Measurements from ENCODE around the gene CASZ1.

CASZ1 gene

DNA sequence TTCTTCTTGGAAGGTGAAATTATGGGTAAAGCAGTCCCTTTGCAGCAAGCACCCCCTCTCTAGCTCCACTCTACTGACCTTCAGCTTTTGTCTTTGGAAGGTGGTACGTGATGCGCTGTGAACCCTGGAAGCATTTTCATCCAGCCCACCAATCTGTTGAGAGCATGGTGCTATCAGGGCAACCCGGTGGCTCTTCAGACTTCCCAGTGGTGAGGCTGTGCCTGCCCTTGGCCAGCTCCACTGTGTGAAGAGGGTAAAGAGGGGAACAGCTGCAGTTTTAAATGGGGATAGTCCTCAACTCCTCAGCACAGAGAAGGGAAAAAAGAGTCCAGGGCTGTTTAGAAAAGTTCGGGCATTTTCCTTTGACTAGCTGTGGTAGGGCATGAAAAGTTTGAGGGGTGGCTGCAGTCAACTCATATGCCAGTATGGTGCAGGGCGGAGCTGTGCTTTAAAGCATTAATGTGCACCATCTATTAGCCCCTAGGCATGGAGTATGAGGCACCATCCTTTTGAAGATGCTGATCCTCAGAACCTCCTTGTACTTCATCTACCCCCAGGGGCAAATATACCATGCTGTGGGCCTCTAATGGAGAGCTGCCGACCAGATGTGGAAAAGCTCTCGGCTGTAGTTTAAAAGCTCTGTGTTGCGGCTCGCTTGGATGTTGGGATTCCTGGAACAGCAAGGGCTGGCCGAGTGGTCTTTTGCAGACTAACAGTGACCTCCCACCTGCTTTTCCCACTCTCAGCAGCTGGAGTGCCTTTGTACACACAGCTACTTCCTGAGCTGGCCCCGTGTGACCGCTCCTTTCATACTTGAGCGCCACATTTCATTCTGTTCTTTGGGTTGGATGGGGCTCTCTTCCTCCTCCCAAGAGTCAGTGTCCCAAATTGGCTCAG lies 198.7 kb downstream of the CASZ1 start:
- TF ChIP-seq POLR2A (IDR thresholded peaks at IDR 0.05; ENCODE audit: low read depth, low read length) (no peak), PAX5 (IDR thresholded peaks at IDR 0.05; ENCODE audit: insufficient read depth, low read length, severe bottlenecking) (no peak), SPI1 (IDR thresholded peaks at IDR 0.05; ENCODE audit: low read depth, low read length) (no peak), TAF1 (IDR thresholded peaks at IDR 0.05; ENCODE audit: low read depth, low read length) (no peak), POU2F2 (IDR thresholded peaks at IDR 0.05; ENCODE audit: low read depth, low read length) (no peak), POLR2AphosphoS5 (IDR thresholded peaks at IDR 0.05; ENCODE audit: low read depth, low read length) (no peak)
- FAIRE-seq (no peak), DNase-seq (ENCODE audit: insufficient read length, low spot score) (no peak)

DNA sequence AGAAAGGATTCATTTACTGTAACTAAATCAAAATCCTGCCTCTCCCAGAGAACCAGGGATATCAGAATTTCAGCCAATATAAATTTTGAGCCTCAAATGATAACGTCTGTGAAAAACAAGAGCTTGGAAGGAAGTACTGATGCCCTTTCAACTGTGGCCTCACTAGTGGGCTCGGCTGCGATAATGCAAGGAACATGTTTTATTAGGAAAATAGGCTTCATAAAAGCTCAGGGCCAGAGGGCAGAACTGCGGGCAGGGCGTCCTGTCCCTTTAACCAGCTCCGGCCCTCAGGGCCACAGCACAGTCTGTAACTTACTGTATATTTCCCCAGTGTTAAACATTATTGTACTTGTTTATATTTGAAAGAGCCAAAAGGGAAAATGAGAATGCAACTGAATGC lies 199.7 kb downstream of the CASZ1 start:
- DNase-seq (ENCODE audit: insufficient read length, low spot score) = no peak
- TF ChIP-seq POLR2AphosphoS5 (IDR thresholded peaks at IDR 0.05; ENCODE audit: low read depth, low read length) (no peak), PAX5 (IDR thresholded peaks at IDR 0.05; ENCODE audit: insufficient read depth, low read length, severe bottlenecking) (no peak), SPI1 (IDR thresholded peaks at IDR 0.05; ENCODE audit: low read depth, low read length) (no peak), POU2F2 (IDR thresholded peaks at IDR 0.05; ENCODE audit: low read depth, low read length) (no peak), TAF1 (IDR thresholded peaks at IDR 0.05; ENCODE audit: low read depth, low read length) (no peak), POLR2A (IDR thresholded peaks at IDR 0.05; ENCODE audit: low read depth, low read length) (no peak)
- no peak for FAIRE-seq

DNA sequence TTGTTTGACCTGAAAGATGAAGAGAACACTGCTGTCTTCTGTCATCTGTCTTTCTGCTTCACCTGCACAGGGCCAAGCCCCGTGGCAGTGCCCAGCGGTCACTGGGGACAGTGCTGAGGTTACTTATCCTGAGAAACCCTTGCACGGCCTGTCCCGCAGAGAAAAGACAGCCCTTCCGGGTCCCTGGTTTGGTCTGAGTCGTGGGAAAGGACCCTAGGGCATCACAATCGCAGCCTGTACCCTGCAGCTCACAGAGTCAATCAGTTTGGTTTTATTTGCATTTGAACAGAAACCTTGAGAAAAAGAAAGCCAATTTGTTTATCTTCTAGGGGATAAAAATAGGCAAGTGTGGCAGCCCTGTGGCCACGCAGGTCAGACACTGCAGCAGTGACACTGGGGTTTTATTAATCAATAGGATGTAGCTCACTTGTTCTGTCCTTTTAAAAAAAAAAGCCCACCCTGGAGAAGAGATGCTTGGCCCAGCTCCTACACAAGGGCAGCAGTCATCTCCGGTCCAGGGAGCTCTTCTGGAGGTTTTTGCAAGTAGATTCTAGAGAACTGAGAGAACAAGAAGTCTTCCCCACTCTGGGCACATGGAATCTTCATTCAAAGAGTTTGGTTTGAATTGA lies 201.7 kb downstream of the CASZ1 start:
- peak; percentile 48 for FAIRE-seq
- no peak for DNase-seq (ENCODE audit: insufficient read length, low spot score)
- TF ChIP-seq POU2F2 (IDR thresholded peaks at IDR 0.05; ENCODE audit: low read depth, low read length) (no peak), TAF1 (IDR thresholded peaks at IDR 0.05; ENCODE audit: low read depth, low read length) (no peak), SPI1 (IDR thresholded peaks at IDR 0.05; ENCODE audit: low read depth, low read length) (no peak)

GRCh38 chr1:10593750-10594149 lies 202.7 kb downstream of the CASZ1 start:
- DNase-seq (ENCODE audit: insufficient read length, low spot score) (no peak), FAIRE-seq (no peak)
- no peak for TF ChIP-seq POU2F2 (IDR thresholded peaks at IDR 0.05; ENCODE audit: low read depth, low read length)
- TF ChIP-seq POLR2A (IDR thresholded peaks at IDR 0.05; ENCODE audit: low read depth, low read length) = no peak
- no peak for TF ChIP-seq POLR2AphosphoS5 (IDR thresholded peaks at IDR 0.05; ENCODE audit: low read depth, low read length)
- no peak for TF ChIP-seq SPI1 (IDR thresholded peaks at IDR 0.05; ENCODE audit: low read depth, low read length)
- no peak for TF ChIP-seq PAX5 (IDR thresholded peaks at IDR 0.05; ENCODE audit: insufficient read depth, low read length, severe bottlenecking)
- no peak for TF ChIP-seq TAF1 (IDR thresholded peaks at IDR 0.05; ENCODE audit: low read depth, low read length)

DNA sequence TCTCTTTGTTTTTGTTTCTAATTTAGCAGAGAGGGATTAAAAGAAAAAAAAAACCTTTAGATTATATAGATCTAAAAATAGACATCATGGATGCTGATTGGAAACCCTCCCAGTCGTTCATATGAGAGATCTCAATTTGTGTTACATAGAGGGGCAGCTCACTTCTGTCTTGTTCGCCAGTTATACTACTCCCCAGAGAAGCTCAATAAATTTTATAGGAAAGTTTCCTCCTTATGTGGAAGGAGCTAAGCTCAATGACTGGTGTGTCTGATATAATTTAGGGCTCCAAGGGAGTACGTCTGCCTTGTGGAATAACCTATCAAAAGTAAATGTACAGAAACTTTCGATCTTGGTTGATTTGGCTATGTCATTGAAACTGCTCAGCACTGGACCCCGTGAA lies 204.1 kb downstream of the CASZ1 start:
- TF ChIP-seq TAF1 (IDR thresholded peaks at IDR 0.05; ENCODE audit: low read depth, low read length) (no peak), PAX5 (IDR thresholded peaks at IDR 0.05; ENCODE audit: insufficient read depth, low read length, severe bottlenecking) (no peak), SPI1 (IDR thresholded peaks at IDR 0.05; ENCODE audit: low read depth, low read length) (no peak), POLR2A (IDR thresholded peaks at IDR 0.05; ENCODE audit: low read depth, low read length) (no peak), POU2F2 (IDR thresholded peaks at IDR 0.05; ENCODE audit: low read depth, low read length) (no peak), POLR2AphosphoS5 (IDR thresholded peaks at IDR 0.05; ENCODE audit: low read depth, low read length) (no peak)
- FAIRE-seq = no peak
- DNase-seq (ENCODE audit: insufficient read length, low spot score) = no peak

GRCh38 chr1:10591010-10591409 lies 205.4 kb downstream of the CASZ1 start:
- TF ChIP-seq POLR2A (IDR thresholded peaks at IDR 0.05; ENCODE audit: low read depth, low read length) (no peak), POU2F2 (IDR thresholded peaks at IDR 0.05; ENCODE audit: low read depth, low read length) (no peak), POLR2AphosphoS5 (IDR thresholded peaks at IDR 0.05; ENCODE audit: low read depth, low read length) (no peak), TAF1 (IDR thresholded peaks at IDR 0.05; ENCODE audit: low read depth, low read length) (no peak), PAX5 (IDR thresholded peaks at IDR 0.05; ENCODE audit: insufficient read depth, low read length, severe bottlenecking) (no peak), SPI1 (IDR thresholded peaks at IDR 0.05; ENCODE audit: low read depth, low read length) (no peak)
- DNase-seq (ENCODE audit: insufficient read length, low spot score) (no peak), FAIRE-seq (no peak)

DNA sequence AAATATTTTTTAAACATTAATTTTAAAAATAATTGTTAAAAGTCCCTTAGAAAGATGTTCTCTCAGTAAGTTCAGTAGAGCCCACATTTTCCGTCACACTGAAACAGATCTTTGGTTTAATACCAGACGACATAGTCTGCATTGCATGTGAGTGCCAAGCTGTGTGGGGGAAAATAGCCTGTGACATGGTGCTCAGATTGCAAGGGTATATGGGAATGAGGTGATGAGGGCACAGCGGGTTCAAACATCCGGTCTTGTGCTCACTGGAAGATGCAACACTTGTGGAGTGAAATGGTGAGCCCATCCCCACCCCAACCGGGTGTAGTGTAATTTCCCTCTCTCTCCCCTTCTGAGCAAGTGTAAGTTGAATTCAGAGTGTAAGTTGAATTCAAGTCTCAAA lies 207.4 kb downstream of the CASZ1 start:
- DNase-seq (ENCODE audit: insufficient read length, low spot score) (no peak), FAIRE-seq (peak; percentile 31)
- TF ChIP-seq POLR2A (IDR thresholded peaks at IDR 0.05; ENCODE audit: low read depth, low read length) (no peak), POU2F2 (IDR thresholded peaks at IDR 0.05; ENCODE audit: low read depth, low read length) (no peak), POLR2AphosphoS5 (IDR thresholded peaks at IDR 0.05; ENCODE audit: low read depth, low read length) (no peak), SPI1 (IDR thresholded peaks at IDR 0.05; ENCODE audit: low read depth, low read length) (no peak), TAF1 (IDR thresholded peaks at IDR 0.05; ENCODE audit: low read depth, low read length) (no peak), PAX5 (IDR thresholded peaks at IDR 0.05; ENCODE audit: insufficient read depth, low read length, severe bottlenecking) (no peak)

- DNase-seq (ENCODE audit: insufficient read length, low spot score) (no peak), FAIRE-seq (no peak)
- TF ChIP-seq POU2F2 (IDR thresholded peaks at IDR 0.05; ENCODE audit: low read depth, low read length) (no peak), PAX5 (IDR thresholded peaks at IDR 0.05; ENCODE audit: insufficient read depth, low read length, severe bottlenecking) (no peak), POLR2A (IDR thresholded peaks at IDR 0.05; ENCODE audit: low read depth, low read length) (no peak), TAF1 (IDR thresholded peaks at IDR 0.05; ENCODE audit: low read depth, low read length) (no peak), SPI1 (IDR thresholded peaks at IDR 0.05; ENCODE audit: low read depth, low read length) (no peak), POLR2AphosphoS5 (IDR thresholded peaks at IDR 0.05; ENCODE audit: low read depth, low read length) (no peak)
Observed at GRCh38 chr1:10588640-10589039, 207.8 kb downstream of the CASZ1 start.
